ENCODE data around the gene CDRT15L2.
A peak's percentile ranks its signal among the peaks of the same experiment; 100 is the strongest.
"Not testable (repeated sequence)": the region's sequence is repeated elsewhere in the genome, so short reads cannot be mapped to it uniquely, and the experiment has no call there.

The CDRT15L2 gene

GRCh38 chr17:20583891-20584577 is 4.5 kb downstream of the CDRT15L2 start:
- DNase-seq, result peak in 1 of 2 experiments; percentile 0

GRCh38 chr17:20588744-20589453 is 9.4 kb downstream of the CDRT15L2 start:
- not testable (repeated sequence) for DNase-seq

DNA sequence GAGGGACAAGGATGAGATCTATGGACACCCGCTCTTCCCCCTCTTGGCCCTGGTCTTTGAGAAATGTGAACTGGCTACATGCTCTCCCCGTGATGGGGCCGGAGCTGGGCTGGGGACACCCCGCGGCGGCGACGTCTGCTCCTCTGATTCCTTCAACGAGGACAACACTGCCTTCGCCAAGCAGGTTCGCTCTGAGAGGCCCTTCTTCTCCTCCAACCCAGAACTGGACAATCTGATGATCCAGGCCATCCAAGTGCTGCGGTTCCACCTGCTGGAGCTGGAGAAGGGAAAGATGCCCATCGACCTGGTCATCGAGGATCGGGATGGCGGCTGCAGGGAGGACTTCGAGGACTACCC is 9.9 kb downstream of the CDRT15L2 start:
- not testable (repeated sequence) for DNase-seq

DNA sequence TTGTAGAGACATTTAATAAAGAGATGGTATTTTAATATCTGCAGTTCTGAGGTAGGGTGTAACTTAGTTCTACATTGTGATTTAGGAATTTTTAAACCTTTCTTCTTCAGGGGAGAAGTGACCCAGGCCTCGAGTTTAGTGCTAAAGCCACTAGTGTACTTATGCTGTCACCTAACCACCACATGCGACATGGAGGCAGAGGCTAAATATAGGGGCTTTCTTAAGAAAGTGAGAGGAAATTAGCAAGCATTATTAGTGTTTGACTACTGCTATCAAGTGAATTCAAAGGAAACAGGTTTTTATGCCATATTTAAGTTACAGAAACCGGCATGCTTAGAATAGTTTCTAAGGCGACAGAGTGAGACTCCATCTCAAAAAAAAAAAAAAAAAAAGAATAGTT is 11.5 kb downstream of the CDRT15L2 start:
- DNase-seq, result not testable (repeated sequence)

- not testable (repeated sequence) for DNase-seq
Measured at GRCh38 chr17:20605568-20605967, 26.0 kb downstream of the CDRT15L2 start.

DNA sequence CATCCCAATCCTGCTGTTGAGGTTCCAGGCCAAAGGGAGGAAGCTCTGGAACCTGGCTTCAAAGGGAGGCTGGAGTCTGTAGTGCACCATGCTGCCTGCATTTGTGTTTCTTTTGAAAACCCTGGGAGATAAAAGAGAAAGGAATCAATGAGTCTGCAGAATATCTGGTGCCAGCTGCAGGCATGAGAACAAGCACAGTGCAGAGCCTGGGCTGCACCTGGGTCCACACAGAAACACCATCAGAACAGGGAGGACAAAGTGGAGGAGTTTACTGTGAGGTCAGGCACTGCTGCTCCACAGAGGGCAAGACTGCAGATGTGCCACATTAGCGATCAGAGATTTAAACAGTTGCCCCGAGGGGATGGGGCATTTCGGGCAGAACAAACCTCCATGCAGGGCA is 30.0 kb downstream of the CDRT15L2 start:
- not testable (repeated sequence) for DNase-seq

GRCh38 chr17:20611309-20611708 is 31.8 kb downstream of the CDRT15L2 start:
- DNase-seq, result no peak

GRCh38 chr17:20612635-20613034 is 33.1 kb downstream of the CDRT15L2 start:
- DNase-seq, result no peak

GRCh38 chr17:20613248-20613647 is 33.7 kb downstream of the CDRT15L2 start:
- DNase-seq, result no peak

DNA sequence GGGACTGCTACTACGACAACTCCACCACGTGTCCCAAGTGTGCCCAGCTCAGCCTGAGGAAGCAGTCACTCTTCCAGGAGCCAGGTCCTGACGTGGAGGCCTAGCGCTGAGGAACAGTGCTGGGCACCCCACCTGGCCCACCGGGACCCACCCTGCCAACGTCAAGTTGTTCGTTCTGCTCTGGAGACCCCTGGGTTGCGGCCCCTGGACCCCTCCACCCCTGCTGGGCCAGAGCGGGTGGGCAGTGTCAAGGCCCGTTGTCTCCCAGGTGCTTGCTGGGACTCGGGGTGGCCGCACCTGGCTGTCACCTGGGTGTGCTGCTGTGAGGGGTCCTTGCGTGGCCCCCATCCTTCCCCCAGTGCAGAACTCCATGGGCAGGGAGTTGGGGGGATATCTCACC is 34.4 kb downstream of the CDRT15L2 start:
- no peak for DNase-seq

- DNase-seq, result not testable (repeated sequence)
Measured at GRCh38 chr17:20615461-20615860, 35.9 kb downstream of the CDRT15L2 start.
